Measurements from ENCODE around the gene MRC2.

MRC2 gene

GRCh38 chr17:62715882-62716390, 88.5 kb downstream of the MRC2 start (continued):
- TF ChIP-seq, protein P1, sequence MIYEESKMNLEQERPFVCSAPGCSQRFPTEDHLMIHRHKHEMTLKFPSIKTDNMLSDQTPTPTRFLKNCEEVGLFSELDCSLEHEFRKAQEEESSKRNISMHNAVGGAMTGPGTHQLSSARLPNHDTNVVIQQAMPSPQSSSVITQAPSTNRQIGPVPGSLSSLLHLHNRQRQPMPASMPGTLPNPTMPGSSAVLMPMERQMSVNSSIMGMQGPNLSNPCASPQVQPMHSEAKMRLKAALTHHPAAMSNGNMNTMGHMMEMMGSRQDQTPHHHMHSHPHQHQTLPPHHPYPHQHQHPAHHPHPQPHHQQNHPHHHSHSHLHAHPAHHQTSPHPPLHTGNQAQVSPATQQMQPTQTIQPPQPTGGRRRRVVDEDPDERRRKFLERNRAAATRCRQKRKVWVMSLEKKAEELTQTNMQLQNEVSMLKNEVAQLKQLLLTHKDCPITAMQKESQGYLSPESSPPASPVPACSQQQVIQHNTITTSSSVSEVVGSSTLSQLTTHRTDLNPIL (CRISPR knock-in tag; IDR thresholded peaks at IDR 0.05; ENCODE audit: low read depth), result no peak
- no peak for TF ChIP-seq ARNTL (CRISPR knock-in tag; IDR thresholded peaks at IDR 0.05; ENCODE audit: borderline replicate concordance, low read depth)
- TF ChIP-seq PPARA (CRISPR knock-in tag; IDR thresholded peaks at IDR 0.05; ENCODE audit: borderline replicate concordance), result no peak
- no peak for TF ChIP-seq TOX (CRISPR knock-in tag; IDR thresholded peaks at IDR 0.05; ENCODE audit: borderline replicate concordance)
- TF ChIP-seq ESRRG (CRISPR knock-in tag; IDR thresholded peaks at IDR 0.05), result no peak

DNA sequence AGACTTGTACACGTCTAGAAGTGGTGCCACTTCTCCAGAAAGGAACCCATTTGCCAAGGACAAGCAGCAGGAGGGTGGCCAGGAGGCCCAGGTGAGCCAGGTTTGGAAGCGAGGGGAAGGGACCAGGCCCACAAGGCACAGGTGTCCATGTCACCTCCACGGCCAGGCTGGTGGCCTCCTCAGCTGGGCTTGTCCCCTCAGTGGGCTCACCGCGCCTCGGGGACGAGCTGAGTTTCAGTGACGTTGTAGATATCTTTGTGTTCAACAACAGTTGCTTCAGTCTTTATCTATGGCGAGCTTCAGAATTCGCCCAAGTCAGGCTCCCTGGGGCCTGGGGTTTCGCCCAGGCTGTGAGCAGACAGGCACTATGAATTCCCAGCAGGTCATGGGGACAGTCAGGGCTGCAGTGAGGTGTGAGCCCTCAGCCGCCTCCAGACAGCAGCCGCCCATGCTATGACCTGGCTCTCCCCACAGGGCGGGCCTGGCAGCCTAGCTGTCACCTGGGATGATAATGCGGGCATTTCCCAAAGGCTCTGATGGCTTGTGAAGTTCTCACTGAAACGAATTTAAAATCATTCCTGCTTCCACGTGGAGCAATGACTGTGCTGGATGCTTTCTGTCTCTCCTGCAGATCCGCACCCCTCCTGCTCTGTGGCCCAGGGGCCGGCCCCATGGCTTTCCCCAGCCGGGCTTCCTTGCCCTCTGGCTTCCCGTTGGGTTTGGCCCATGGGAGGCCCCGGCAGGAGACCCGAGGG, 89.5 kb downstream of the MRC2 start:
- no peak for ATAC-seq
- TF ChIP-seq TCF4 (CRISPR knock-in tag; IDR thresholded peaks at IDR 0.05; ENCODE audit: borderline replicate concordance) (no peak), ZC3H10 (CRISPR knock-in tag; IDR thresholded peaks at IDR 0.05) (no peak), ZFP30 (CRISPR knock-in tag; IDR thresholded peaks at IDR 0.05) (no peak), RARB (CRISPR knock-in tag; IDR thresholded peaks at IDR 0.05) (no peak), CSDC2 (CRISPR knock-in tag; IDR thresholded peaks at IDR 0.05) (no peak), GLIS3 (CRISPR knock-in tag; IDR thresholded peaks at IDR 0.05) (no peak), TSHZ2 (CRISPR knock-in tag; IDR thresholded peaks at IDR 0.05) (no peak), SNAI2 (CRISPR knock-in tag; IDR thresholded peaks at IDR 0.05) (no peak), ZNF8 (CRISPR knock-in tag; IDR thresholded peaks at IDR 0.05) (no peak), PPARA (CRISPR knock-in tag; IDR thresholded peaks at IDR 0.05; ENCODE audit: borderline replicate concordance) (no peak), ARNTL (CRISPR knock-in tag; IDR thresholded peaks at IDR 0.05; ENCODE audit: borderline replicate concordance, low read depth) (no peak)
- TF ChIP-seq, protein P2, sequence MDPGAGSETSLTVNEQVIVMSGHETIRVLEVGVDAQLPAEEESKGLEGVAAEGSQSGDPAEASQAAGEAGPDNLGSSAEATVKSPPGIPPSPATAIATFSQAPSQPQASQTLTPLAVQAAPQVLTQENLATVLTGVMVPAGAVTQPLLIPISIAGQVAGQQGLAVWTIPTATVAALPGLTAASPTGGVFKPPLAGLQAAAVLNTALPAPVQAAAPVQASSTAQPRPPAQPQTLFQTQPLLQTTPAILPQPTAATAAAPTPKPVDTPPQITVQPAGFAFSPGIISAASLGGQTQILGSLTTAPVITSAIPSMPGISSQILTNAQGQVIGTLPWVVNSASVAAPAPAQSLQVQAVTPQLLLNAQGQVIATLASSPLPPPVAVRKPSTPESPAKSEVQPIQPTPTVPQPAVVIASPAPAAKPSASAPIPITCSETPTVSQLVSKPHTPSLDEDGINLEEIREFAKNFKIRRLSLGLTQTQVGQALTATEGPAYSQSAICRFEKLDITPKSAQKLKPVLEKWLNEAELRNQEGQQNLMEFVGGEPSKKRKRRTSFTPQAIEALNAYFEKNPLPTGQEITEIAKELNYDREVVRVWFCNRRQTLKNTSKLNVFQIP (CRISPR knock-in tag; IDR thresholded peaks at IDR 0.05; ENCODE audit: borderline replicate concordance, low read depth), result no peak
- TF ChIP-seq, protein P3, sequence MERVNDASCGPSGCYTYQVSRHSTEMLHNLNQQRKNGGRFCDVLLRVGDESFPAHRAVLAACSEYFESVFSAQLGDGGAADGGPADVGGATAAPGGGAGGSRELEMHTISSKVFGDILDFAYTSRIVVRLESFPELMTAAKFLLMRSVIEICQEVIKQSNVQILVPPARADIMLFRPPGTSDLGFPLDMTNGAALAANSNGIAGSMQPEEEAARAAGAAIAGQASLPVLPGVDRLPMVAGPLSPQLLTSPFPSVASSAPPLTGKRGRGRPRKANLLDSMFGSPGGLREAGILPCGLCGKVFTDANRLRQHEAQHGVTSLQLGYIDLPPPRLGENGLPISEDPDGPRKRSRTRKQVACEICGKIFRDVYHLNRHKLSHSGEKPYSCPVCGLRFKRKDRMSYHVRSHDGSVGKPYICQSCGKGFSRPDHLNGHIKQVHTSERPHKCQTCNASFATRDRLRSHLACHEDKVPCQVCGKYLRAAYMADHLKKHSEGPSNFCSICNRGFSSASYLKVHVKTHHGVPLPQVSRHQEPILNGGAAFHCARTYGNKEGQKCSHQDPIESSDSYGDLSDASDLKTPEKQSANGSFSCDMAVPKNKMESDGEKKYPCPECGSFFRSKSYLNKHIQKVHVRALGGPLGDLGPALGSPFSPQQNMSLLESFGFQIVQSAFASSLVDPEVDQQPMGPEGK (CRISPR knock-in tag; IDR thresholded peaks at IDR 0.05; ENCODE audit: borderline replicate concordance), result no peak
- TF ChIP-seq, protein P1 (CRISPR knock-in tag; IDR thresholded peaks at IDR 0.05; ENCODE audit: low read depth), result no peak

DNA sequence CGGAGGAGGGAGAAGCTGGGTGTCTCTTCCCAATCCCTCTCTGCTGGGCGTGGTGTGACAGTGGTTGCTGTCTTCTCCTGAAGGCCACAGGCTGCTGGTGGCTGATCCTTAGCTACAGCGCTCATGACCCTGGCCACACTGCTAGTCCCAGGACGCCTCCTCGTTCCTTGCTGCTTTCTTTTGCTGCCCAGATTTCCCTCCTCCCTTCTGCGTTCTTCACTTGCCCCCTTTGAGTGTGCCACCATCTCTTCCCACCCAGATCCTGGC, 90.1 kb downstream of the MRC2 start:
- TF ChIP-seq TOX (CRISPR knock-in tag; IDR thresholded peaks at IDR 0.05; ENCODE audit: borderline replicate concordance) (no peak), ZNF8 (CRISPR knock-in tag; IDR thresholded peaks at IDR 0.05) (no peak), RARB (CRISPR knock-in tag; IDR thresholded peaks at IDR 0.05) (no peak), SNAI2 (CRISPR knock-in tag; IDR thresholded peaks at IDR 0.05) (no peak), ISL1 (CRISPR knock-in tag; IDR thresholded peaks at IDR 0.05) (no peak), TSHZ2 (CRISPR knock-in tag; IDR thresholded peaks at IDR 0.05) (no peak), ZNF70 (CRISPR knock-in tag; IDR thresholded peaks at IDR 0.05) (no peak), ZC3H10 (CRISPR knock-in tag; IDR thresholded peaks at IDR 0.05) (no peak), ARNTL (CRISPR knock-in tag; IDR thresholded peaks at IDR 0.05; ENCODE audit: borderline replicate concordance, low read depth) (no peak), ZFP3 (CRISPR knock-in tag; IDR thresholded peaks at IDR 0.05) (no peak)
- TF ChIP-seq, protein P1 (CRISPR knock-in tag; IDR thresholded peaks at IDR 0.05; ENCODE audit: low read depth), result no peak
- TF ChIP-seq, protein P3 (CRISPR knock-in tag; IDR thresholded peaks at IDR 0.05; ENCODE audit: borderline replicate concordance), result no peak
- ATAC-seq, result no peak

Measured in SK-N-SH treated with all-trans-retinoic acid at 6 μM for 48 hours (cell line).